HepG2 (cell line): ENCODE data around the gene GLYATL3. TPM values are rescaled to one million over a fixed set of nuclear protein-coding genes. Genes with fewer than 3 reads are reported as not detected.

Experiments used
- ARHGAP35 ChIP-seq: sonication (generic); formaldehyde crosslinking; IDR thresholded peaks from 2 replicates; pipeline ENCODE4 v1.9.0; 2022; ENCODE audit warnings: mild to moderate bottlenecking, inconsistent platforms, moderate library complexity, missing genetic modification reagents, borderline replicate concordance
- FOSL1 ChIP-seq: sonication (generic); formaldehyde crosslinking; IDR thresholded peaks from 2 replicates; pipeline ENCODE4 v1.9.0; 2021; ENCODE audit warnings: missing genetic modification reagents, borderline replicate concordance
- FOXK2 ChIP-seq: fragments of 450-650 bp; IDR thresholded peaks from 2 replicates; pipeline ENCODE4 v1.6.1; 2016
- GFI1 ChIP-seq: sonication (generic); formaldehyde crosslinking; IDR thresholded peaks from 2 replicates; pipeline ENCODE4 v1.5.0; 2020; ENCODE audit warnings: missing genetic modification reagents, mild to moderate bottlenecking, borderline replicate concordance
- HOXA9 ChIP-seq: sonication (generic); formaldehyde crosslinking; IDR thresholded peaks from 2 replicates; pipeline ENCODE4 v1.8.1; 2022; ENCODE audit warnings: missing genetic modification reagents, mild to moderate bottlenecking, moderate library complexity, borderline replicate concordance
- MAF1 ChIP-seq: sonication (generic); formaldehyde crosslinking; IDR thresholded peaks from 2 replicates; pipeline ENCODE4 v1.5.0; 2020; ENCODE audit warnings: missing genetic modification reagents, borderline replicate concordance
- MIER3 ChIP-seq: IDR thresholded peaks from 2 replicates; pipeline ENCODE4 v1.6.1; 2016; ENCODE audit warnings: missing compliant biosample characterization, borderline replicate concordance
- NONO ChIP-seq, 2 experiments: fragments of 450-650 bp in 1 of 2; sonication (generic) in 1 of 2; formaldehyde crosslinking in 1 of 2; IDR thresholded peaks in 1 of 2; conservative IDR thresholded peaks in 1 of 2; 2 replicates each; pipeline versions ENCODE4 v1.6.1 to v1.8.0; 2017 to 2022; ENCODE audit warnings: mild to moderate bottlenecking in 1 of 2, missing genetic modification reagents in 1 of 2, moderate library complexity in 1 of 2
- POLR2A ChIP-seq, 2 experiments: IDR thresholded peaks; 2 replicates each; pipeline ENCODE4 v1.6.1; 2011; ENCODE audit warnings: low read depth in 2 of 2, low read length in 2 of 2, mild to moderate bottlenecking in 1 of 2, moderate library complexity in 1 of 2; ENCODE audit not compliant: insufficient read depth in 1 of 2
- SCMH1 ChIP-seq: sonication (generic); formaldehyde crosslinking; IDR thresholded peaks from 2 replicates; pipeline ENCODE4 v1.9.0; 2021; ENCODE audit warnings: missing genetic modification reagents, mild to moderate bottlenecking, borderline replicate concordance
- ZNF281 ChIP-seq: sonication (generic); formaldehyde crosslinking; IDR thresholded peaks from 2 replicates; pipeline ENCODE4 v1.4.0; 2020; ENCODE audit warnings: missing genetic modification reagents, borderline replicate concordance
- ZNF503 ChIP-seq: sonication (generic); formaldehyde crosslinking; IDR thresholded peaks from 2 replicates; pipeline ENCODE4 v1.4.0; 2020; ENCODE audit warnings: missing genetic modification reagents
- ZNF615 ChIP-seq: sonication (generic); formaldehyde crosslinking; IDR thresholded peaks from 2 replicates; pipeline ENCODE4 v1.5.0; 2020; ENCODE audit warnings: mild to moderate bottlenecking, missing genetic modification reagents, borderline replicate concordance
- ZNF782 ChIP-seq: sonication (generic); formaldehyde crosslinking; IDR thresholded peaks from 2 replicates; pipeline ENCODE4 v1.4.0; 2020; ENCODE audit warnings: missing genetic modification reagents, mild to moderate bottlenecking, borderline replicate concordance
- polyA plus RNA-seq, 8 experiments: library from polyadenylated mRNA; depleted of rRNA in 3 of 8; stranded (reverse) in 7 of 8; unstranded in 1 of 8; fragments of >200 nt; fragmentation: Illumina TruSeq in 4 of 8; extraction: Trizol in 4 of 8; gene quantifications; 2 replicates each; pipeline versions ENCODE4 v1.2.1 to v1.2.3, GENCODE V29; 2011 to 2016; ENCODE audit warnings: low read depth in 4 of 8, missing spikeins in 1 of 8, mixed read lengths in 1 of 8; ENCODE audit not compliant: insufficient read depth in 1 of 8
- total RNA-seq, 5 experiments: library from RNA; depleted of rRNA; stranded (reverse); fragments of >200 nt; fragmentation: Illumina TruSeq; extraction: Trizol; gene quantifications; 2 replicates each; pipeline ENCODE4 v1.2.3, GENCODE V29; 2016; ENCODE audit warnings: low read depth in 1 of 5
- TF ChIP-seq, protein P1 (sequence below): sonication (generic); formaldehyde crosslinking; IDR thresholded peaks from 2 replicates; pipeline ENCODE4 v1.4.0; 2020; ENCODE audit warnings: missing genetic modification reagents
- TF ChIP-seq, protein P2 (sequence below): sonication (generic); formaldehyde crosslinking; IDR thresholded peaks from 2 replicates; pipeline ENCODE4 v1.4.0; 2020; ENCODE audit warnings: missing genetic modification reagents
- TF ChIP-seq, protein P3 (sequence below): sonication (generic); formaldehyde crosslinking; IDR thresholded peaks from 2 replicates; pipeline ENCODE4; 2020; ENCODE audit warnings: missing genetic modification reagents, mild to moderate bottlenecking, borderline replicate concordance

GLYATL3 gene
- total and polyA plus RNA-seq, 2 of the 13 experiments (the other 11 are each of a cell fraction or from before 2014, with no cell fraction given) = 0.05 TPM; not detected in 1

DNA sequence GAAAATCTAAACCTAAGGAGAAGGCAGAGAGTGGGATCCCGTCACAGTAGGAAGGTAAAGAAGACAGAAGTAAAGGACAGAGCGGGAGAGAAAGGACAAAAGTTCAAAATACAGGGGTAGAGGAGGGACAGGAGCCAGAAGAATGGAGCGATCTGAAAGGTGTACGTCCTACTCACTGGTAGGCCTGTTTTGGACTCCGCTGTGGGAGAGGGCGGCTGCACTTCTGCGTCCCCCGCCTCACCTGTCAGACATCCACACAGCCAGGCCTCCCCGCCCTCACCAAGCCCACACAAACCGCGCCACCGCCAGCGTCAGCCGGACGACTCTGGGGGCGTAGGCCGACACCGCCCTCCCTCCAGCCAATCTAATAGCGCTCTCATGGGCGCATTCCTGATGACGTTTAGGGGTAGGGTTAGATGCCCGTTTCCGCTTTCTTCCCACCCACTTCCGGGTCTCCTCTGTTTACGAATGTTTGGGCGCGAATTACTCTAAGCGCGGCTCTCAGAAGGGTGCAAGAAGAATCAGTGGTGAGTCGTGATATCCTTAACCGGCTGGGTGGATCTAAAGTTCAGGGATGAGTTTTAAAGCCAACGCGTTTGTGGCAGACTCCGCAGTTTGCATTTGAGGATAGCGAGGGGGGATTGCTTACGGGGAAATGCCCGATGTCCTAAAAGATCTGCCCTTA, 36.7 kb upstream of the GLYATL3 start, which contains the start of the genes CENPQ and MMUT (continued):
- TF ChIP-seq FOXK2 (peak; percentile 94; the same call in 1 of the 2 replicates), MIER3 (CRISPR knock-in tag) (peak; percentile 84; the same call in 1 of the 2 replicates), ZNF615 (CRISPR knock-in tag) (no peak), ZNF782 (CRISPR knock-in tag) (peak; percentile 84; the same call in 1 of the 2 replicates), HOXA9 (CRISPR knock-in tag) (no peak), POLR2A (IDR thresholded peaks at IDR 0.05; ENCODE audit: insufficient read depth in 1 of 2, low read depth in 2 of 2, low read length in 2 of 2) (peak; percentile 84 to 87), SCMH1 (CRISPR knock-in tag) (no peak), NONO (IDR thresholded peaks at IDR 0.05) (no peak), NONO (CRISPR knock-in tag; conservative IDR thresholded peaks at IDR 0.05) (peak; percentile 72; the same call in 1 of the 2 replicates), FOSL1 (CRISPR knock-in tag) (no peak), GFI1 (CRISPR knock-in tag) (no peak; the same call in 1 of the 2 replicates), MAF1 (CRISPR knock-in tag) (0 out of 2 replicates have a peak, but pooled peaks have one; percentile 18), ZNF281 (no peak), ARHGAP35 (peak; percentile 72; the same call in 1 of the 2 replicates), ZNF503 (CRISPR knock-in tag) (no peak)
- TF ChIP-seq, protein P1, sequence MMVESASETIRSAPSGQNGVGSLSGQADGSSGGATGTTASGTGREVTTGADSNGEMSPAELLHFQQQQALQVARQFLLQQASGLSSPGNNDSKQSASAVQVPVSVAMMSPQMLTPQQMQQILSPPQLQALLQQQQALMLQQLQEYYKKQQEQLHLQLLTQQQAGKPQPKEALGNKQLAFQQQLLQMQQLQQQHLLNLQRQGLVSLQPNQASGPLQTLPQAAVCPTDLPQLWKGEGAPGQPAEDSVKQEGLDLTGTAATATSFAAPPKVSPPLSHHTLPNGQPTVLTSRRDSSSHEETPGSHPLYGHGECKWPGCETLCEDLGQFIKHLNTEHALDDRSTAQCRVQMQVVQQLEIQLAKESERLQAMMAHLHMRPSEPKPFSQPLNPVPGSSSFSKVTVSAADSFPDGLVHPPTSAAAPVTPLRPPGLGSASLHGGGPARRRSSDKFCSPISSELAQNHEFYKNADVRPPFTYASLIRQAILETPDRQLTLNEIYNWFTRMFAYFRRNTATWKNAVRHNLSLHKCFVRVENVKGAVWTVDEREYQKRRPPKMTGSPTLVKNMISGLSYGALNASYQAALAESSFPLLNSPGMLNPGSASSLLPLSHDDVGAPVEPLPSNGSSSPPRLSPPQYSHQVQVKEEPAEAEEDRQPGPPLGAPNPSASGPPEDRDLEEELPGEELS (CRISPR knock-in tag) = peak; percentile 84
- TF ChIP-seq, protein P2, sequence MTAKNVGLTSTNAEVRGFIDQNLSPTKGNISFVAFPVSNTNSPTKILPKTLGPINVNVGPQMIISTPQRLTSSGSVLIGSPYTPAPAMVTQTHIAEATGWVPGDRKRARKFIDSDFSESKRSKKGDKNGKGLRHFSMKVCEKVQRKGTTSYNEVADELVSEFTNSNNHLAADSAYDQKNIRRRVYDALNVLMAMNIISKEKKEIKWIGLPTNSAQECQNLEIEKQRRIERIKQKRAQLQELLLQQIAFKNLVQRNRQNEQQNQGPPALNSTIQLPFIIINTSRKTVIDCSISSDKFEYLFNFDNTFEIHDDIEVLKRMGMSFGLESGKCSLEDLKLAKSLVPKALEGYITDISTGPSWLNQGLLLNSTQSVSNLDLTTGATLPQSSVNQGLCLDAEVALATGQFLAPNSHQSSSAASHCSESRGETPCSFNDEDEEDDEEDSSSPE (CRISPR knock-in tag) = peak; percentile 99
- TF ChIP-seq, protein P3, sequence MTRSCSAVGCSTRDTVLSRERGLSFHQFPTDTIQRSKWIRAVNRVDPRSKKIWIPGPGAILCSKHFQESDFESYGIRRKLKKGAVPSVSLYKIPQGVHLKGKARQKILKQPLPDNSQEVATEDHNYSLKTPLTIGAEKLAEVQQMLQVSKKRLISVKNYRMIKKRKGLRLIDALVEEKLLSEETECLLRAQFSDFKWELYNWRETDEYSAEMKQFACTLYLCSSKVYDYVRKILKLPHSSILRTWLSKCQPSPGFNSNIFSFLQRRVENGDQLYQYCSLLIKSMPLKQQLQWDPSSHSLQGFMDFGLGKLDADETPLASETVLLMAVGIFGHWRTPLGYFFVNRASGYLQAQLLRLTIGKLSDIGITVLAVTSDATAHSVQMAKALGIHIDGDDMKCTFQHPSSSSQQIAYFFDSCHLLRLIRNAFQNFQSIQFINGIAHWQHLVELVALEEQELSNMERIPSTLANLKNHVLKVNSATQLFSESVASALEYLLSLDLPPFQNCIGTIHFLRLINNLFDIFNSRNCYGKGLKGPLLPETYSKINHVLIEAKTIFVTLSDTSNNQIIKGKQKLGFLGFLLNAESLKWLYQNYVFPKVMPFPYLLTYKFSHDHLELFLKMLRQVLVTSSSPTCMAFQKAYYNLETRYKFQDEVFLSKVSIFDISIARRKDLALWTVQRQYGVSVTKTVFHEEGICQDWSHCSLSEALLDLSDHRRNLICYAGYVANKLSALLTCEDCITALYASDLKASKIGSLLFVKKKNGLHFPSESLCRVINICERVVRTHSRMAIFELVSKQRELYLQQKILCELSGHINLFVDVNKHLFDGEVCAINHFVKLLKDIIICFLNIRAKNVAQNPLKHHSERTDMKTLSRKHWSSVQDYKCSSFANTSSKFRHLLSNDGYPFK (CRISPR knock-in tag) = peak; percentile 83; the same call in 1 of the 2 replicates
